Right atrium auricular region (tissue), 2 donors: ENCODE measurements around the gene NEUROG2. TPM values are rescaled to one million over a fixed set of nuclear protein-coding genes. Genes with fewer than 3 reads are reported as not detected.
"Not testable (repeated sequence)": the region's sequence is repeated elsewhere in the genome, so short reads cannot be mapped to it uniquely, and the experiment has no call there.

Source experiments
- DNase-seq: peaks from one replicate; pipeline ENCODE4 v3.0.0-alpha.2; 2019; ENCODE audit warnings: low spot score
- H3K27ac ChIP-seq, 2 donors: fragments of 200-600 bp; sonication (generic); 1 replicate in 1 of 2; 2 replicates in 1 of 2; pipeline ENCODE4 v1.5.1; 2016 to 2019
- H3K27me3 ChIP-seq, 2 donors: fragments of 200-600 bp; sonication (generic); one replicate each; pipeline versions ENCODE4 v1.5.1 to v1.6.0; 2017 to 2019
- H3K36me3 ChIP-seq: fragments of 200-600 bp; sonication (generic); one replicate; pipeline ENCODE4 v1.5.1; 2016
- H3K4me1 ChIP-seq, 2 donors: fragments of 200-600 bp; sonication (generic); one replicate each; pipeline versions ENCODE4 v1.5.1 to v1.6.0; 2017 to 2019
- H3K4me3 ChIP-seq, 2 donors: fragments of 200-600 bp; sonication (generic); 1 replicate in 1 of 2; 2 replicates in 1 of 2; pipeline ENCODE4 v1.5.1; 2017 to 2019; ENCODE audit warnings: mild to moderate bottlenecking in 1 of 2, moderate library complexity in 1 of 2
- H3K9me3 ChIP-seq, 2 donors: fragments of 200-600 bp; sonication (generic); one replicate each; pipeline ENCODE4 v1.5.1; 2019
- CTCF ChIP-seq, 2 donors: fragments of 200-600 bp; sonication (generic); IDR thresholded peaks; one replicate each; pipeline ENCODE4 v1.5.1; 2019; ENCODE audit warnings: antibody characterized with exemption in 2 of 2
- total RNA-seq, 2 donors: library from RNA; depleted of rRNA; stranded (reverse); fragments of >200 nt; gene quantifications; one replicate each; pipeline ENCODE4 v1.1.0, GENCODE V29; 2016

The NEUROG2 gene
- total RNA-seq, 2 donors from 2014 or later: not detected

- no peaks in the 10 kb centered on the region for H3K27me3 ChIP-seq
- H3K36me3 ChIP-seq: no peaks in the 10 kb centered on the region
- no peak overlapping the region for H3K4me3 ChIP-seq
- H3K9me3 ChIP-seq: no peaks in the 10 kb centered on the region
- no peak overlapping the region for H3K27ac ChIP-seq
- TF ChIP-seq CTCF (IDR thresholded peaks at IDR 0.05): no peak
- no peak for DNase-seq
- H3K4me1 ChIP-seq: no peaks in the 10 kb centered on the region
Observed at GRCh38 chr4:112559053-112559452, 43.1 kb upstream of the NEUROG2 start.

- DNase-seq: no peak
- no peaks in the 10 kb centered on the region for H3K27me3 ChIP-seq
- no peaks in the 10 kb centered on the region for H3K36me3 ChIP-seq
- no peak for TF ChIP-seq CTCF (IDR thresholded peaks at IDR 0.05)
- H3K27ac ChIP-seq: no peak overlapping the region
- no peaks in the 10 kb centered on the region for H3K4me1 ChIP-seq
- no peaks in the 10 kb centered on the region for H3K9me3 ChIP-seq
- H3K4me3 ChIP-seq: no peak overlapping the region
Observed at GRCh38 chr4:112557676-112558411, 41.9 kb upstream of the NEUROG2 start.

- H3K4me1 ChIP-seq, H3K27me3 ChIP-seq, H3K9me3 ChIP-seq, DNase-seq, H3K27ac ChIP-seq, H3K36me3 ChIP-seq, H3K4me3 ChIP-seq: not testable (repeated sequence)
Observed at GRCh38 chr4:112554271-112554670, 38.3 kb upstream of the NEUROG2 start.

- no peaks in the 10 kb centered on the region for H3K4me1 ChIP-seq
- no peak overlapping the region for H3K27ac ChIP-seq
- no peak for TF ChIP-seq CTCF (IDR thresholded peaks at IDR 0.05)
- H3K27me3 ChIP-seq: no peaks in the 10 kb centered on the region
- no peaks in the 10 kb centered on the region for H3K9me3 ChIP-seq
- no peak overlapping the region for H3K4me3 ChIP-seq
- DNase-seq: no peak
- no peaks in the 10 kb centered on the region for H3K36me3 ChIP-seq
Observed at GRCh38 chr4:112552668-112553067, 36.7 kb upstream of the NEUROG2 start.

GRCh38 chr4:112550728-112551127 is 34.7 kb upstream of the NEUROG2 start:
- Histone ChIP-seq H3K27ac (no peak overlapping the region), H3K4me1 (no peaks in the 10 kb centered on the region), H3K27me3 (no peaks in the 10 kb centered on the region), H3K9me3 (no peaks in the 10 kb centered on the region), H3K36me3 (no peaks in the 10 kb centered on the region), H3K4me3 (no peak overlapping the region)
- no peak for DNase-seq
- TF ChIP-seq CTCF (IDR thresholded peaks at IDR 0.05): no peak

- no peaks in the 10 kb centered on the region for H3K36me3 ChIP-seq
- H3K4me3 ChIP-seq: no peak overlapping the region
- no peaks in the 10 kb centered on the region for H3K9me3 ChIP-seq
- no peak overlapping the region for H3K27ac ChIP-seq
- TF ChIP-seq CTCF (IDR thresholded peaks at IDR 0.05): no peak
- no peak for DNase-seq
- no peaks in the 10 kb centered on the region for H3K4me1 ChIP-seq
- no peaks in the 10 kb centered on the region for H3K27me3 ChIP-seq
Observed at GRCh38 chr4:112546476-112546875, 30.5 kb upstream of the NEUROG2 start.
